ENCODE results near the gene ITFG1.
"Not testable (repeated sequence)": the region's sequence is repeated elsewhere in the genome, so short reads cannot be mapped to it uniquely, and the experiment has no call there.

Gene ITFG1

GRCh38 chr16:47324309-47324708, 136.6 kb downstream of the ITFG1 start:
- DNase-seq (ENCODE audit: low read depth in 3 of 3): not testable (repeated sequence)

DNA sequence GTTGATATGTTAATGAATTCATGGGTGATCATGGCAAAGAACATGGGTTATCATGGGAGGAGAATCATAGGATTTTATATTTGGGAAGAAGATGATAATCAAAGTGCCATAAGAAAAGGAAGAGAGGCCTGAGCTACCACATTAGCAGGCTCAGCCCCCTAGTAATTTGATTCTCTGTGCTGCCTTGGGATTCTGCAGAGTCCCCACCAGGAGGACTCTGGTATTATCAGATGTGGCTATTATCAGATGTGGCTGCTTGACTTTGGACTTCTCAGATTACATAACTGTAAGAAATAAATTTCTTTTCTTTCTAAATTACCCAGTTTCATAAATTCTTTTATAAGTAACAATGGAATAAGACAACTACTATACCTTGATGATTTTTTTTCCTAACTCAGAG, 137.6 kb downstream of the ITFG1 start:
- DNase-seq (ENCODE audit: low read depth in 3 of 3): no peak

GRCh38 chr16:47320546-47321310, 140.1 kb downstream of the ITFG1 start:
- DNase-seq (ENCODE audit: low read depth in 3 of 3): no peak

DNA sequence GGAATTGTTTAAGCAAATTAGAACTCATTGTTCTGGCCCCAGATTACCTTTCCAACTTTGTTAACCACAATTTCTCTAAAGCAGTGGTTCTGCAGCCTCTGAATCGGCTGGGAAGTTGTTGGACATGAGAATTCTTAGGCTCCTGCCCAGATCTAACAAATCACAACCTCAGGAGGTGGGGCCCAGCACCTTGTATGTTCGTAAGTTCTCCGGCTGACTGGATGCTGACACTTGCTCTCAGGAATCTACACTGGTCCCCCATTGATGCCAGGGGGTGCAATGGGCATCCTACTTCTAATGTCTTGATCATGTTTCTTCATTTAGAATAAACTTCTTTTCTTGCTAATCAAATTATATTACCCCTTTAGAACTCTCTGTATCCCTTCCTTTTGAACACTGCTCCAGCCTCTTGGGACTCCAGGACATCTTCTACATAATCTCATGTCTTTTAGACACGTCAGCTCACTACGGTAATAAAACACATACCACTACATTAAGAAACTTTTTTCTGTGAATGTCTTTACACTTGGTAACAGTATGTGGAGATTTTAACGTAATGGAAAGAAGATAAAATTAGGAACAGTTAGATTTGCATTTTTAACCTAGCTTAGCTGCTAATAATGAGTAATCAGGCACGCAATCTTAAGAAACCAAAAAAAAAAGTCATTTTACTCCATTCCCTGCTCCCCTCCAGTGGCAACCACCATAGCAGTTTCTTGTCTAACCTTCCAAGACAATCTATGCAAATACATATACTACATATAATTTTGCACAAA, 143.2 kb downstream of the ITFG1 start:
- DNase-seq (ENCODE audit: low read depth in 3 of 3): no peak

- no peak for DNase-seq (ENCODE audit: low read depth in 3 of 3)
Measured at GRCh38 chr16:47316442-47317015, 144.3 kb downstream of the ITFG1 start.

DNA sequence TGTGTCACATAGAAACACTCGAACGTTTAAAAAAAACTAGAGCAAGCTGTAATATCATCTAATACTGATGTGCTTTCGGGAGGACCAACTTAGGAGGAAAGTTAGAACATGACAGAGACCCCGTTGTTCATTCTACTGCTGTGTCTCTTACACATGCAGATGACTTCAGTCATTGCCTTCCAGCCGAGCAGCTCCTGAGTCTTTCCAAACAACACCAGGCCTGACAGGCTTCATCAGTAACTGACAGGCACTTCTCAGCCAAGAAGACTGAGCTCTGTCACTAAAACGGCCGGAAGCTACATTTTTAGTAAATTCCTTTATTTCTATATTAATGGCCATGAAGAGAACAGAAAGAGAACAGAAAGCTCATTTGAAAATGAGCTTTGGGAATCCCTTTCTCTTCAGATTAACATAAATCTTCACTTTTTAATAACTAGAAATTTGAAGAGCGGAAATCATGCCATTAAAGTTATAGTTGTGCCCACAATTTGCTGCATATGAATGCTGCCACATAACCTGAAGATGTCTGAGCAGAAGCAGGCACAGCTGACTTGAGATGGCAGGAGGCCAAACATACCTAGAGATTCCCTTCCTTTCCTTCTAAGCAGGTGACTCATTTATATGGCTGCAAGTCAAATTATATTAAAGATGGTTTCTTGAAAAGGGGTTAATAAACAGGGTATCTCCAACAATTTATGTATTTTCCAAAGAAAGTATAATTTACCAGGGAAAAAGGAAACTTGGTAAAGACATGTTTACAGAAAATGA, 148.9 kb downstream of the ITFG1 start:
- no peak for DNase-seq (ENCODE audit: low read depth in 3 of 3)

DNA sequence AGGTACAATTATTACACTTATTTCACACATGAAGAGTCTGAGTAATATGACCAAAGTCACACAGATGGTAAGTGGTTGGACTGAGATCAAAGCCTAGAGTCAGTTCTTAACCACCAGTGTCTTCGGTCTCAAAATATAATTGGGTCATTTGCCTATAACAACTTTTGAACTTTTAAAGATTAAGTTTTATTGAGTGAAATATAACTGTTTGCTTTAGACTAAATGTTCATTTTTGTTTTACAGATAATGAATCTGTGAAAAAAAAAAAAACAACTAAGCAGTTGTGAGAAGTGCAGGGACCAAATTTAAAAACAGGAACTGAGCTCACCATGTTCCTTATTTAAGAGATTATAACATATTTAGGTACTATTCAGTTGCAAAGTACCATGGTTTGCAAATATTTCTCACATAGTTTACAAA, 150.1 kb downstream of the ITFG1 start:
- DNase-seq (ENCODE audit: low read depth in 3 of 3): no peak

DNA sequence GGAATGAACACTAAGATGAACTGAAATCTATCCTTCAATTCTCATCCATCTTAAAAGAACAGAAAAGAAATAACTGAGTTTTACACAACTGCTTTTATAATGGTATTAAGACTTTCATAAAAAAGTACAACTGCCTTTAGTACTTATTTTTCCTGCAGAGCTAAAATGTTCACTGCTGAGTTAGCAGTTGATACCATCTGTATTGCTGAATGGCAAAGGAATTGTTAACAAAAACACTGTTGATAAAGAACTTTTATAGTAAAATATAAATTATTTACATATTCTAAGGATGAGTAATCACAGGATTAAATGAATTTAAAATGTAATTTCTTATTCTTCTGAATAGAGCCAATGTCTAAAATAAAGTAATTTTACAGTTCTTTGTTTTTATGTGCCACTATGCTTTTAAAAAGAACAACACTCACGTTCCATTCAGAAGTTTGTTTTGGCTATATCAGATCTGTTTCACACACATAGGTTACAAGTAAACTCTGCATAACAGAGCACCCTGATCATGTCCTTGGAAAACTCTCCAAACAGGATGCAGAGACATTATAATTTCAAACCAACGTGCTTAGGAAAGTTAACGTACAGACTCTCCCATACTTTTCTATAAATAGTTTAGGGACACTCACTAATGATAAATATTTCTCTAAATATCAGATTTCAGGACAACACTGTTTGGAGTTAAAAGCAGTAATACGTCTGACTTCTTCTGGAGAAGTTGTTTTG, 151.1 kb downstream of the ITFG1 start:
- DNase-seq (ENCODE audit: low read depth in 3 of 3): no peak

DNA sequence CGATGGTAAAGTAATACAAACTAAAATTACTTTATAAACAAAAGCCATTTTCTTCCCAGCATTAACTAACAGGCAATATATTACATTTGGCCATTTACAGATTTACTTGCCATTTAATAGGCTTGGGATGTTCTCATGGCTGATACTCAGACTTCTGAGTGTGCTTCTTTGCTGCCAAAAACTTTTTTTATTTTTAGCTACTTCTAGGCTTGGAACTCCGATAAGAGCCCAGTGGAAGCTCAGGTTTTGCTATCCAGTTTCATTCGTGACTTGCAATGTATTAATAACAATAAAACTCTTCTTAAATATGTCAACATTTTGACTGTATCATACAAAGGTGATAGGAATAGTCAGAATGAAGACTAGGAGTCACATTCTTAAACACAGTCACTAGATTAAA, 152.3 kb downstream of the ITFG1 start:
- DNase-seq (ENCODE audit: low read depth in 3 of 3): no peak

DNA sequence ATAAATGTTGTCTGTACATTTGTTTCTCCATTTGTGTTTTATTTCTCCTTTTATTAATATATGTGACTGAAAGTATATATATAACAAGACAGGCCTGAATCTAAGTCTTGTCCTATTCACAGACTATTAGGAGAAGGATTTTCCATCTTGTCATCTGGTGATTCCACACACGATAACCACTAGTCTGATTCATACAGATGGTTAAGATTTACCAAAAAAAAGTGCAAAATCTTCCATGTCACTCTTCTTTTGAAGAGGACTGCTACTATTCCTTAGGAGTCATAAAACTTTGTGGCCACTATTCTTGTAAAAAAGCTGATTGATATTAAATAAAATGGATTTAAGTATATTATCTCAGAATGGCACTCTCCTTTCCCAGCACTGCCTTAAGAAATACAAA, 156.3 kb downstream of the ITFG1 start:
- no peak for DNase-seq (ENCODE audit: low read depth in 3 of 3)

- no peak for DNase-seq (ENCODE audit: low read depth in 3 of 3)
Measured at GRCh38 chr16:47299587-47299986, 161.3 kb downstream of the ITFG1 start.

- no peak for DNase-seq (ENCODE audit: low read depth in 3 of 3)
Measured at GRCh38 chr16:47284999-47285398, 175.9 kb downstream of the ITFG1 start.

GRCh38 chr16:47278306-47278970, 182.4 kb downstream of the ITFG1 start:
- no peak for DNase-seq (ENCODE audit: low read depth in 3 of 3)

DNA sequence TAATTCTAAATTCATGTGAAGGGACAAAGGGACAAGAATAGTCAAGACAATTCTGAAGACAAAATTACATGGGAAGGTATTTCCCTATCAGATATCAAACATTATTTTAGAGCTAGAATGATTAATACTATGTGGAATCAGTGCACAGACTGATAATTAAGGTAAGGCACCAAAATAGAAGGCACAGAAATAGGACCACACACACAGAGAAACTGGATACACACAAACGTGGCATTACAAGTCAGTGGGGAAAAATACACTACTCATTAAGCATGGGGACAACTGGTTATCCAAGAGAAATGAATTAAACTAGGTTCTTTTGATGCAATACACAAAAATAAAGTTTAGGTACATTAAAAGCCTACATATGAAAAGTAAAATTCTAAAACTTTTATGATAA, 184.3 kb downstream of the ITFG1 start:
- DNase-seq (ENCODE audit: low read depth in 3 of 3): no peak

- no peak for DNase-seq (ENCODE audit: low read depth in 3 of 3)
Measured at GRCh38 chr16:47262938-47263337, 197.9 kb downstream of the ITFG1 start.

DNA sequence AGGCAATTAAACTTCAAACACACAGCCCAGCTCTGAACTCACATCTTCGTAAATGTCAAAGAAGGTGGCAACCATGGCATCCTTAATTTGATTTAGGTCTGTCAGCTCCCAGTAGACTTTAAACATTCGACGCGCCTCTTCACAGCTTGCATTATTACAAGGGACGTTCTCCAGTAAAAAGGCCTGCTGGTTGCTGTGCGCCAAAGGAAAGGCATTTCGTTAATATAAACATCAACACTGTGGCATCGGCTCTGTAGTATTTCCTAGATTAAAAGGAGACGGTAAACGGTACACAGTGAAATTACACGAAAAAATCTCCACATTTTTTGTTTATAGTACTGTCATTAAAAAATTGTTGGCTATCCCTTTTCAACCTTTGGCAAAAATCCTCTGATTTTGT, 200.4 kb downstream of the ITFG1 start:
- no peak for DNase-seq (ENCODE audit: low read depth in 3 of 3)

GRCh38 chr16:47258874-47259461, 201.9 kb downstream of the ITFG1 start:
- DNase-seq (ENCODE audit: low read depth in 3 of 3): no peak

GRCh38 chr16:47254756-47255155, 206.1 kb downstream of the ITFG1 start:
- DNase-seq (ENCODE audit: low read depth in 3 of 3): no peak

DNA sequence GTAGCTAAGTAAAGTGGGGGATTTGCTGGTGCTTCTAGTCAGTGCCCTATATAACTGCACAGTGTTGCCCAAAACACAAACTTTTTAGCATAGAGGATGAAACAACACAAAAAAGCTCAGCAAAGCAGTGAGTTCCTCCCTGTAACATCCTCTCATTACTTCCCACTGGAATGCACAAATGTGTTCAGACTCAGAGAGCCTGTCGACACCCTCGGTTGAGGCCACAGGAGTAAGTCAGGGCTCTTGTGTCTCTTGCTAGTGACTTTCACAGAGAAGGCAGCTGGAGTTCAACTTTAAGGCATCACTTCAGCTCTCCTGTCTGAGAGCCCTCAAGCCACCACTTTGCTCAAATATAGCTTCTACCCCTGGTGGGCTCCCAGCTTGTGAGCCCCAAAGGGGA, 209.9 kb downstream of the ITFG1 start:
- DNase-seq (ENCODE audit: low read depth in 3 of 3): no peak

DNA sequence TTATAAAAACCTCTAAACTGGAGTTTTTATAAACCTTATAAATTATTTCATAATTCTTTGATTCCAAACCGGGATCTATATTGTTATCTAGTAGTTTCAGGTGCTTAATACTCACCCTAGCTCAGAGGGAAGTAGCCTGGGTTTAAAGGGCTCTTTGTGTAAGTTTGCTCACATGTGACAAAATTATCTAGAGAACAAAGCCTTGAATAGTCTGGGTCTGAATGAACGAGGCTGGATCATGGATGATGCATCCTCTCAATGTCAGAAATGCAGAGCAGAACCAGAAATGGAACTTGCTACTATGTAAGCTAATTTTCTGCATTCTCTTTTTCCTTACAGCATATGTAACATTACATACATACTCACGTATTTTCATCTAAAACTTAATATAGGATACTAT, 213.2 kb downstream of the ITFG1 start:
- no peak for DNase-seq (ENCODE audit: low read depth in 3 of 3)

DNA sequence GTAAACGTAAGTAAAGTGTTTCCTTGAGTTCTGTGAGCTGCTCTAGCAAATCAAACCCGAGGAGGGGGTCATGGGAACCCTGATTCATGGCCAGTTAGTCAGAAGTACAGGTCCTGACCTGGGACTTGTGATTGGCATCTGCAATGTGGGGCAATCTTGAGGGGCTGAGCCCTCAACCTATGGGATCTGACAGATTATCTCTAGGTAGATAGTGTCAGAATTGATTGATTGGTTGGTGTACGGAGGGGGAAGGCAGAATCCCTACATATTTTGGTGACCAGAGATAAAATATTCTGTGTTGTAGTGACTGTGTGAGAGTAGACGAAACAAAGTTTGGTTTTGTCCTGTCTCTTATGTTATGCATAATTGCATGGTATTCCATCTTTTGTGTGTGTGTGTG, 216.7 kb downstream of the ITFG1 start:
- DNase-seq (ENCODE audit: low read depth in 3 of 3): no peak
